ENCODE measurements around the gene TMEM132A. TPM values are rescaled to one million over a fixed set of nuclear protein-coding genes. Genes with fewer than 3 reads are reported as not detected.
A peak's percentile ranks its signal among the peaks of the same experiment; 100 is the strongest.

TMEM132A gene
- total RNA-seq, 1 experiment from 2014 or later = 54.4 TPM

DNA sequence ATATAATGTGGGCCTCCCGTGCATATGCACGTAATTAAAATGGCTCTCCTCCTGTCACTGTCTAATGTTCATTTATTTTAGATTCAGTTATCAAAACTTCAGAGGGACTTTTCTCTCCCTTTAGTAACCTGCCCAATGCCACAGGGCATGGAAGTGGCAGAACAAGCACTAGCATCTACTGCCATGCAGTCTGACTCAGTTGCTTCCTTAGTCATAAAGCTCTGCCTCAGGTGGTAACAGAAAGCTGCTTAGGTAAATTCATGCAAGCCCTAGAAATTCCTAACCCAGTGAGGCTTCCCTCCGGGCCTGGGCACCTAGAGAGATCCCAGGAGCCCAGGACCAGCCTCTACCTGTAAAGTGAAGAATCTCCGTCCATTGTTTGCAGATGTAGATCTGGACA, 26.8 kb upstream of the TMEM132A start:
- peaks cover 54% of the 10 kb centered on the region for H3K36me3 ChIP-seq (ENCODE audit: low read depth)
- no TSS peak for BruUV-seq (replicated peaks)

GRCh38 chr11:60899046-60899936, 25.0 kb upstream of the TMEM132A start:
- POLR2A ChIA-PET (ENCODE audit: unreplicated experiment) = interaction anchor here (0.6 kb wide), 1 partner anchor 44 kb away, joined by 5 read pairs; no protein-coding TSS in a partner anchor
- Histone ChIP-seq H2AFZ (no peak overlapping the region), H3K27ac (peak overlapping the region; percentile 12; the same call in 1 of the 2 replicates), H3K79me2 (ENCODE audit: low read depth) (peaks cover 24% of the 10 kb centered on the region), H4K20me1 (ENCODE audit: insufficient read depth) (peaks cover 24% of the 10 kb centered on the region), H3K36me3 (ENCODE audit: low read depth) (peaks cover 57% of the 10 kb centered on the region), H3K27me3 (ENCODE audit: insufficient read depth, low read depth) (no peaks in the 10 kb centered on the region), H3K9me3 (ENCODE audit: insufficient read depth, low read depth) (no peaks in the 10 kb centered on the region), H3K4me3 (no peak overlapping the region), H3K4me2 (no peak overlapping the region), H3K9me2 (ENCODE audit: insufficient read depth) (no peaks in the 10 kb centered on the region), H3K4me1 (replicated peaks; ENCODE audit: insufficient read depth) (peaks cover 5% of the 10 kb centered on the region), H3F3A (ENCODE audit: insufficient read depth, low read depth) (peaks cover 29% of the 10 kb centered on the region)
- TF ChIP-seq EZH2 (IDR thresholded peaks at IDR 0.05; ENCODE audit: low read depth) = no peak
- TF ChIP-seq, protein P1, sequence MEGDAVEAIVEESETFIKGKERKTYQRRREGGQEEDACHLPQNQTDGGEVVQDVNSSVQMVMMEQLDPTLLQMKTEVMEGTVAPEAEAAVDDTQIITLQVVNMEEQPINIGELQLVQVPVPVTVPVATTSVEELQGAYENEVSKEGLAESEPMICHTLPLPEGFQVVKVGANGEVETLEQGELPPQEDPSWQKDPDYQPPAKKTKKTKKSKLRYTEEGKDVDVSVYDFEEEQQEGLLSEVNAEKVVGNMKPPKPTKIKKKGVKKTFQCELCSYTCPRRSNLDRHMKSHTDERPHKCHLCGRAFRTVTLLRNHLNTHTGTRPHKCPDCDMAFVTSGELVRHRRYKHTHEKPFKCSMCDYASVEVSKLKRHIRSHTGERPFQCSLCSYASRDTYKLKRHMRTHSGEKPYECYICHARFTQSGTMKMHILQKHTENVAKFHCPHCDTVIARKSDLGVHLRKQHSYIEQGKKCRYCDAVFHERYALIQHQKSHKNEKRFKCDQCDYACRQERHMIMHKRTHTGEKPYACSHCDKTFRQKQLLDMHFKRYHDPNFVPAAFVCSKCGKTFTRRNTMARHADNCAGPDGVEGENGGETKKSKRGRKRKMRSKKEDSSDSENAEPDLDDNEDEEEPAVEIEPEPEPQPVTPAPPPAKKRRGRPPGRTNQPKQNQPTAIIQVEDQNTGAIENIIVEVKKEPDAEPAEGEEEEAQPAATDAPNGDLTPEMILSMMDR (conservative IDR thresholded peaks at IDR 0.05) = peak; percentile 98
- DNase-seq = peak; percentile 53 to 61
- intact Hi-C loops (cut with micrococcal nuclease; ENCODE audit: unreplicated experiment) = loop anchor here (1.0 to 5.0 kb wide), 4 partner anchors 68 to 273 kb away; no protein-coding TSS in a partner anchor
- CTCF ChIA-PET = interaction anchor here (0.6 to 1.3 kb wide), 11 partner anchors 10 to 70 kb away, joined by 3 to 14 read pairs (median 4); partner anchors contain the start of genes TMEM109 and ZP1
- BruUV-seq (replicated peaks) = no TSS peak

More for the DNA sequence above, 26.8 kb upstream of the TMEM132A start:
- Histone ChIP-seq H3K4me3 (no peak overlapping the region), H3K9me2 (ENCODE audit: insufficient read depth) (no peaks in the 10 kb centered on the region), H3K27ac (no peak overlapping the region), H3K27me3 (ENCODE audit: insufficient read depth, low read depth) (no peaks in the 10 kb centered on the region), H3K79me2 (ENCODE audit: low read depth) (peaks cover 6% of the 10 kb centered on the region), H3F3A (ENCODE audit: insufficient read depth, low read depth) (peaks cover 26% of the 10 kb centered on the region), H3K9me3 (ENCODE audit: insufficient read depth, low read depth) (no peaks in the 10 kb centered on the region), H3K4me2 (no peak overlapping the region), H2AFZ (no peak overlapping the region), H3K4me1 (replicated peaks; ENCODE audit: insufficient read depth) (no peaks in the 10 kb centered on the region), H4K20me1 (ENCODE audit: insufficient read depth) (peaks cover 6% of the 10 kb centered on the region; the same call in 1 of the 2 replicates)
- ChIA-PET CTCF (no interaction called here), POLR2A (ENCODE audit: unreplicated experiment) (no interaction called here)
- no peak for DNase-seq
- intact Hi-C loops (cut with micrococcal nuclease; ENCODE audit: unreplicated experiment) = loop anchor here (5.0 kb wide), 1 partner anchor 275 kb away; no protein-coding TSS in a partner anchor
- TF ChIP-seq, protein P1 (conservative IDR thresholded peaks at IDR 0.05) = no peak
- TF ChIP-seq EZH2 (IDR thresholded peaks at IDR 0.05; ENCODE audit: low read depth) = no peak

DNA sequence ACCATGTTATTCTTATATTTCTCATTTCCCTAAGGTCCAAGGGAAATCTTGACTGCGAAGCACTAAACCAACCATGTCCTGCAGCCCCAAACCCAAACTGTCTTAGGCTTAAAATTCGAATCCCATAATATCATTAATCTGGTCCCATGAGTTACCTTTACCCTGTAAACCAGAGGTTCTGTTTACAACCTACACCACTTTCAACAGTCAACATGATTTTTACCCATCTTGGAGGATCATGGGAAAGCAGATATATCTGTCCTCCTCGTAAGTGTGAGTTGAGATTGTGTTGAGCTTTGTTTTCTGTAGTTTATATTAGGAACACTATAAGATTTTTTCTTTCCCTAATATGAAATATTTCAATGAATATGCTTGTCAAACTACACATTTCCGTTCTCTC, 24.3 kb upstream of the TMEM132A start:
- Histone ChIP-seq H3K27ac (no peak overlapping the region), H3K4me2 (no peak overlapping the region), H3K9me2 (ENCODE audit: insufficient read depth) (no peaks in the 10 kb centered on the region), H3F3A (ENCODE audit: insufficient read depth, low read depth) (peaks cover 29% of the 10 kb centered on the region), H3K4me3 (no peak overlapping the region), H3K36me3 (ENCODE audit: low read depth) (peaks cover 57% of the 10 kb centered on the region), H3K79me2 (ENCODE audit: low read depth) (peaks cover 31% of the 10 kb centered on the region), H3K27me3 (ENCODE audit: insufficient read depth, low read depth) (no peaks in the 10 kb centered on the region), H4K20me1 (ENCODE audit: insufficient read depth) (peaks cover 31% of the 10 kb centered on the region), H2AFZ (no peak overlapping the region), H3K4me1 (replicated peaks; ENCODE audit: insufficient read depth) (peaks cover 12% of the 10 kb centered on the region), H3K9me3 (ENCODE audit: insufficient read depth, low read depth) (no peaks in the 10 kb centered on the region)
- TF ChIP-seq EZH2 (IDR thresholded peaks at IDR 0.05; ENCODE audit: low read depth) = no peak
- TF ChIP-seq, protein P1 (conservative IDR thresholded peaks at IDR 0.05) = no peak
- intact Hi-C loops (cut with micrococcal nuclease; ENCODE audit: unreplicated experiment) = loop anchor here (1.0 to 5.0 kb wide), 4 partner anchors 69 to 272 kb away; no protein-coding TSS in a partner anchor
- DNase-seq = no peak
- ChIA-PET CTCF (interaction anchor here (0.6 to 1.3 kb wide), 11 partner anchors 11 to 70 kb away, joined by 3 to 14 read pairs (median 4); partner anchors contain the start of genes TMEM109 and ZP1), POLR2A (ENCODE audit: unreplicated experiment) (interaction anchor here (0.6 kb wide), 1 partner anchor 43 kb away, joined by 5 read pairs; no protein-coding TSS in a partner anchor)
- BruUV-seq (replicated peaks) = no TSS peak

All from PC-9 (cell line).